HEK293 (cell line): ENCODE data around the gene SLC20A1.

Experiments used
- CTCF ChIA-PET: fragments of 350-600 bp; formaldehyde crosslinking; extraction: SDS; loops from one replicate; lab custom pipeline; 2021; ENCODE audit warnings: antibody characterized with exemption; lab: Yijun Ruan, JAX
- POLR2A ChIA-PET: fragments of 300-600 bp; formaldehyde crosslinking; extraction: SDS; loops from one replicate; lab custom pipeline; 2020; ENCODE audit warnings: antibody characterized with exemption, inconsistent platforms; lab: Yijun Ruan, JAX
- H3K27ac ChIP-seq: fragments of 200-500 bp; sonication (Bioruptor generic); 2 replicates; pipeline ENCODE4 v1.5.1; 2014; ENCODE audit warnings: low read depth, low read length, control low read depth, inconsistent platforms; ENCODE audit errors: extremely low read depth
- H3K36me3 ChIP-seq, 2 experiments: fragments of 200-500 bp in 1 of 2; sonication (Bioruptor generic) in 1 of 2; 1 replicate in 1 of 2; 2 replicates in 1 of 2; pipeline ENCODE4 v1.5.1; 2014 to 2017; ENCODE audit warnings: inconsistent platforms in 2 of 2, low read length in 2 of 2; ENCODE audit not compliant: control insufficient read depth in 2 of 2, insufficient read depth in 1 of 2
- H3K4me1 ChIP-seq: fragments of 200-500 bp; sonication (Bioruptor generic); 2 replicates; pipeline ENCODE4 v1.5.1; 2014; ENCODE audit warnings: mild to moderate bottlenecking, low read length, inconsistent platforms; ENCODE audit not compliant: control insufficient read depth, insufficient read depth
- H3K4me3 ChIP-seq: 2 replicates; pipeline ENCODE4 v1.5.1; 2011; ENCODE audit warnings: low read depth, mild to moderate bottlenecking, control low read depth, low read length, moderate library complexity
- H3K9me3 ChIP-seq: fragments of 200-500 bp; sonication (Bioruptor generic); 2 replicates; pipeline ENCODE4 v1.5.1; 2014; ENCODE audit warnings: low read depth, low read length, inconsistent platforms; ENCODE audit not compliant: control insufficient read depth, insufficient read depth
- KLF16 ChIP-seq: fragments of 450-650 bp; formaldehyde crosslinking; IDR thresholded peaks from 2 replicates; pipeline ENCODE4 v1.5.1; 2017; ENCODE audit warnings: missing biosample characterization, missing genetic modification characterization
- PRDM4 ChIP-seq: fragments of 450-650 bp; formaldehyde crosslinking; IDR thresholded peaks from 2 replicates; pipeline ENCODE4 v1.5.1; 2017; ENCODE audit warnings: missing biosample characterization, missing genetic modification characterization
- SCRT1 ChIP-seq: fragments of 450-650 bp; formaldehyde crosslinking; IDR thresholded peaks from 2 replicates; pipeline ENCODE4 v1.5.1; 2016; ENCODE audit warnings: missing biosample characterization, missing genetic modification characterization, borderline replicate concordance
- YY1 ChIP-seq: fragments of 450-650 bp; formaldehyde crosslinking; IDR thresholded peaks from 2 replicates; pipeline ENCODE4 v1.5.1; 2018; ENCODE audit warnings: missing biosample characterization, missing genetic modification characterization
- ZBTB11 ChIP-seq: fragments of 450-650 bp; formaldehyde crosslinking; conservative IDR thresholded peaks from 2 replicates; pipeline ENCODE4 v1.5.1; 2016; ENCODE audit warnings: low read depth, missing biosample characterization, missing genetic modification characterization
- ZBTB48 ChIP-seq: fragments of 450-650 bp; formaldehyde crosslinking; IDR thresholded peaks from 2 replicates; pipeline ENCODE4 v1.5.1; 2016; ENCODE audit warnings: missing biosample characterization, missing genetic modification characterization
- ZFHX2 ChIP-seq: fragments of 450-650 bp; formaldehyde crosslinking; conservative IDR thresholded peaks from 2 replicates; pipeline ENCODE4 v1.5.1; 2016; ENCODE audit warnings: missing biosample characterization, missing genetic modification characterization
- ZNF16 ChIP-seq: fragments of 450-650 bp; formaldehyde crosslinking; IDR thresholded peaks from 2 replicates; pipeline ENCODE4 v1.5.1; 2016; ENCODE audit warnings: low read depth, missing biosample characterization, missing genetic modification characterization
- ZNF169 ChIP-seq: fragments of 450-650 bp; formaldehyde crosslinking; IDR thresholded peaks from 2 replicates; pipeline ENCODE4 v1.5.1; 2016; ENCODE audit warnings: missing biosample characterization, missing genetic modification characterization
- ZNF174 ChIP-seq: fragments of 450-650 bp; formaldehyde crosslinking; IDR thresholded peaks from 2 replicates; pipeline ENCODE4 v1.5.0; 2017; ENCODE audit warnings: missing biosample characterization, mild to moderate bottlenecking, missing genetic modification characterization
- ZNF211 ChIP-seq: fragments of 450-650 bp; formaldehyde crosslinking; IDR thresholded peaks from 2 replicates; pipeline ENCODE4 v1.5.1; 2016; ENCODE audit warnings: low read depth, missing biosample characterization, missing genetic modification characterization
- ZNF48 ChIP-seq: fragments of 450-650 bp; formaldehyde crosslinking; IDR thresholded peaks from 2 replicates; pipeline ENCODE4 v1.5.1; 2016; ENCODE audit warnings: missing biosample characterization, missing genetic modification characterization
- ZNF501 ChIP-seq: fragments of 450-650 bp; formaldehyde crosslinking; IDR thresholded peaks from 2 replicates; pipeline ENCODE4 v1.5.1; 2016; ENCODE audit warnings: missing biosample characterization, missing genetic modification characterization
- ZNF510 ChIP-seq: fragments of 450-650 bp; formaldehyde crosslinking; IDR thresholded peaks from 2 replicates; pipeline ENCODE4 v1.5.1; 2018; ENCODE audit warnings: mild to moderate bottlenecking, missing genetic modification characterization, missing biosample characterization; ENCODE audit not compliant: insufficient replicate concordance
- ZNF561 ChIP-seq: fragments of 450-650 bp; IDR thresholded peaks from 2 replicates; pipeline ENCODE4 v1.5.1; 2018; ENCODE audit warnings: missing biosample characterization, missing genetic modification characterization, borderline replicate concordance
- ZNF664 ChIP-seq: fragments of 450-650 bp; formaldehyde crosslinking; IDR thresholded peaks from 2 replicates; pipeline ENCODE4 v1.5.1; 2016; ENCODE audit warnings: missing biosample characterization, missing genetic modification characterization
- TF ChIP-seq, protein P1 (sequence below): fragments of 450-650 bp; formaldehyde crosslinking; IDR thresholded peaks from 2 replicates; pipeline ENCODE4 v1.5.1; 2016; ENCODE audit warnings: missing biosample characterization, missing genetic modification characterization
- TF ChIP-seq, protein P2 (sequence below): fragments of 450-650 bp; formaldehyde crosslinking; optimal IDR thresholded peaks from 2 replicates; pipeline ENCODE3; 2016; ENCODE audit warnings: missing biosample characterization, mild to moderate bottlenecking, missing genetic modification characterization
- TF ChIP-seq, protein P3 (sequence below): fragments of 450-650 bp; formaldehyde crosslinking; IDR thresholded peaks from 2 replicates; pipeline ENCODE4 v1.5.1; 2016; ENCODE audit warnings: missing biosample characterization, missing genetic modification characterization
- TF ChIP-seq, protein P4 (sequence below): fragments of 450-650 bp; formaldehyde crosslinking; IDR thresholded peaks from 2 replicates; pipeline ENCODE4 v1.5.1; 2016; ENCODE audit warnings: missing biosample characterization, missing genetic modification characterization, borderline replicate concordance

SLC20A1 gene

GRCh38 chr2:112633708-112634107, 12.0 kb upstream of the SLC20A1 start:
- Histone ChIP-seq H3K36me3 (no peaks in the 10 kb centered on the region), H3K27ac (no peak overlapping the region), H3K4me3 (no peak overlapping the region), H3K9me3 (no peaks in the 10 kb centered on the region), H3K4me1 (peaks cover 9% of the 10 kb centered on the region)
- ChIA-PET POLR2A (interaction anchor here (1.1 to 5.6 kb wide), 2 partner anchors 12 to 18 kb away, joined by 3 to 36 read pairs; partner anchors contain the start of gene SLC20A1), CTCF (interaction anchor here (1.1 to 13.3 kb wide), 2 partner anchors 11 to 92 kb away, joined by 6 to 204 read pairs; no protein-coding TSS in a partner anchor)
- TF ChIP-seq, protein P1, sequence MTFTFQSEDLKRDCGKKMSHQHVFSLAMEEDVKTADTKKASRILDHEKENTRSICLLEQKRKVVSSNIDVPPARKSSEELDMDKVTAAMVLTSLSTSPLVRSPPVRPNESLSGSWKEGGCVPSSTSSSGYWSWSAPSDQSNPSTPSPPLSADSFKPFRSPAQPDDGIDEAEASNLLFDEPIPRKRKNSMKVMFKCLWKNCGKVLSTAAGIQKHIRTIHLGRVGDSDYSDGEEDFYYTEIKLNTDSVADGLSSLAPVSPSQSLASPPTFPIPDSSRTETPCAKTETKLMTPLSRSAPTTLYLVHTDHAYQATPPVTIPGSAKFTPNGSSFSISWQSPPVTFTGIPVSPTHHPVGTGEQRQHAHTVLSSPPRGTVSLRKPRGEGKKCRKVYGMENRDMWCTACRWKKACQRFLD (tag by site-specific recombination): no peak
- no peak for TF ChIP-seq ZNF664 (tag by site-specific recombination)
- no peak for TF ChIP-seq ZBTB11 (tag by site-specific recombination)
- no peak for TF ChIP-seq ZNF510 (tag by site-specific recombination)
- no peak for TF ChIP-seq SCRT1 (tag by site-specific recombination)
- TF ChIP-seq, protein P2, sequence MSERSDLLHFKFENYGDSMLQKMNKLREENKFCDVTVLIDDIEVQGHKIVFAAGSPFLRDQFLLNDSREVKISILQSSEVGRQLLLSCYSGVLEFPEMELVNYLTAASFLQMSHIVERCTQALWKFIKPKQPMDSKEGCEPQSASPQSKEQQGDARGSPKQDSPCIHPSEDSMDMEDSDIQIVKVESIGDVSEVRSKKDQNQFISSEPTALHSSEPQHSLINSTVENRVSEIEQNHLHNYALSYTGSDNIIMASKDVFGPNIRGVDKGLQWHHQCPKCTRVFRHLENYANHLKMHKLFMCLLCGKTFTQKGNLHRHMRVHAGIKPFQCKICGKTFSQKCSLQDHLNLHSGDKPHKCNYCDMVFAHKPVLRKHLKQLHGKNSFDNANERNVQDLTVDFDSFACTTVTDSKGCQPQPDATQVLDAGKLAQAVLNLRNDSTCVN: no peak
- TF ChIP-seq ZBTB48 (tag by site-specific recombination): no peak
- no peak for TF ChIP-seq ZNF169 (tag by site-specific recombination)
- TF ChIP-seq ZFHX2 (tag by site-specific recombination): no peak

- Histone ChIP-seq H3K36me3 (no peaks in the 10 kb centered on the region), H3K4me1 (peaks cover 9% of the 10 kb centered on the region), H3K9me3 (no peaks in the 10 kb centered on the region), H3K4me3 (no peak overlapping the region), H3K27ac (no peak overlapping the region)
- ChIA-PET POLR2A (interaction anchor here (5.6 kb wide), 1 partner anchor 12 kb away, joined by 36 read pairs; the partner anchor contains the start of gene SLC20A1), CTCF (interaction anchor here (0.7 to 13.3 kb wide), 4 partner anchors 8 to 91 kb away, joined by 3 to 204 read pairs (median 6); no protein-coding TSS in a partner anchor)
- TF ChIP-seq, protein P3, sequence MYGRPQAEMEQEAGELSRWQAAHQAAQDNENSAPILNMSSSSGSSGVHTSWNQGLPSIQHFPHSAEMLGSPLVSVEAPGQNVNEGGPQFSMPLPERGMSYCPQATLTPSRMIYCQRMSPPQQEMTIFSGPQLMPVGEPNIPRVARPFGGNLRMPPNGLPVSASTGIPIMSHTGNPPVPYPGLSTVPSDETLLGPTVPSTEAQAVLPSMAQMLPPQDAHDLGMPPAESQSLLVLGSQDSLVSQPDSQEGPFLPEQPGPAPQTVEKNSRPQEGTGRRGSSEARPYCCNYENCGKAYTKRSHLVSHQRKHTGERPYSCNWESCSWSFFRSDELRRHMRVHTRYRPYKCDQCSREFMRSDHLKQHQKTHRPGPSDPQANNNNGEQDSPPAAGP (tag by site-specific recombination): no peak
- no peak for TF ChIP-seq ZNF211 (tag by site-specific recombination)
- TF ChIP-seq KLF16 (tag by site-specific recombination): no peak
- no peak for TF ChIP-seq ZNF501 (tag by site-specific recombination)
- no peak for TF ChIP-seq ZNF174 (tag by site-specific recombination)
- no peak for TF ChIP-seq ZNF561 (tag by site-specific recombination)
- no peak for TF ChIP-seq ZNF48
- TF ChIP-seq YY1 (tag by site-specific recombination): no peak
- TF ChIP-seq ZNF16: no peak
- TF ChIP-seq, protein P4, sequence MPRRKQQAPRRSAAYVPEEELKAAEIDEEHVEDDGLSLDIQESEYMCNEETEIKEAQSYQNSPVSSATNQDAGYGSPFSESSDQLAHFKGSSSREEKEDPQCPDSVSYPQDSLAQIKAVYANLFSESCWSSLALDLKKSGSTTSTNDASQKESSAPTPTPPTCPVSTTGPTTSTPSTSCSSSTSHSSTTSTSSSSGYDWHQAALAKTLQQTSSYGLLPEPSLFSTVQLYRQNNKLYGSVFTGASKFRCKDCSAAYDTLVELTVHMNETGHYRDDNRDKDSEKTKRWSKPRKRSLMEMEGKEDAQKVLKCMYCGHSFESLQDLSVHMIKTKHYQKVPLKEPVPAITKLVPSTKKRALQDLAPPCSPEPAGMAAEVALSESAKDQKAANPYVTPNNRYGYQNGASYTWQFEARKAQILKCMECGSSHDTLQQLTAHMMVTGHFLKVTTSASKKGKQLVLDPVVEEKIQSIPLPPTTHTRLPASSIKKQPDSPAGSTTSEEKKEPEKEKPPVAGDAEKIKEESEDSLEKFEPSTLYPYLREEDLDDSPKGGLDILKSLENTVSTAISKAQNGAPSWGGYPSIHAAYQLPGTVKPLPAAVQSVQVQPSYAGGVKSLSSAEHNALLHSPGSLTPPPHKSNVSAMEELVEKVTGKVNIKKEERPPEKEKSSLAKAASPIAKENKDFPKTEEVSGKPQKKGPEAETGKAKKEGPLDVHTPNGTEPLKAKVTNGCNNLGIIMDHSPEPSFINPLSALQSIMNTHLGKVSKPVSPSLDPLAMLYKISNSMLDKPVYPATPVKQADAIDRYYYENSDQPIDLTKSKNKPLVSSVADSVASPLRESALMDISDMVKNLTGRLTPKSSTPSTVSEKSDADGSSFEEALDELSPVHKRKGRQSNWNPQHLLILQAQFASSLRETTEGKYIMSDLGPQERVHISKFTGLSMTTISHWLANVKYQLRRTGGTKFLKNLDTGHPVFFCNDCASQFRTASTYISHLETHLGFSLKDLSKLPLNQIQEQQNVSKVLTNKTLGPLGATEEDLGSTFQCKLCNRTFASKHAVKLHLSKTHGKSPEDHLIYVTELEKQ: no peak
- no peak for TF ChIP-seq PRDM4 (tag by site-specific recombination)
- no peak for TF ChIP-seq SCRT1 (tag by site-specific recombination)
Measured at GRCh38 chr2:112634153-112634873, 11.4 kb upstream of the SLC20A1 start.
